Measurements from ENCODE around the gene SLC27A5.

Gene SLC27A5, protein sequence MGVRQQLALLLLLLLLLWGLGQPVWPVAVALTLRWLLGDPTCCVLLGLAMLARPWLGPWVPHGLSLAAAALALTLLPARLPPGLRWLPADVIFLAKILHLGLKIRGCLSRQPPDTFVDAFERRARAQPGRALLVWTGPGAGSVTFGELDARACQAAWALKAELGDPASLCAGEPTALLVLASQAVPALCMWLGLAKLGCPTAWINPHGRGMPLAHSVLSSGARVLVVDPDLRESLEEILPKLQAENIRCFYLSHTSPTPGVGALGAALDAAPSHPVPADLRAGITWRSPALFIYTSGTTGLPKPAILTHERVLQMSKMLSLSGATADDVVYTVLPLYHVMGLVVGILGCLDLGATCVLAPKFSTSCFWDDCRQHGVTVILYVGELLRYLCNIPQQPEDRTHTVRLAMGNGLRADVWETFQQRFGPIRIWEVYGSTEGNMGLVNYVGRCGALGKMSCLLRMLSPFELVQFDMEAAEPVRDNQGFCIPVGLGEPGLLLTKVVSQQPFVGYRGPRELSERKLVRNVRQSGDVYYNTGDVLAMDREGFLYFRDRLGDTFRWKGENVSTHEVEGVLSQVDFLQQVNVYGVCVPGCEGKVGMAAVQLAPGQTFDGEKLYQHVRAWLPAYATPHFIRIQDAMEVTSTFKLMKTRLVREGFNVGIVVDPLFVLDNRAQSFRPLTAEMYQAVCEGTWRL

DNA sequence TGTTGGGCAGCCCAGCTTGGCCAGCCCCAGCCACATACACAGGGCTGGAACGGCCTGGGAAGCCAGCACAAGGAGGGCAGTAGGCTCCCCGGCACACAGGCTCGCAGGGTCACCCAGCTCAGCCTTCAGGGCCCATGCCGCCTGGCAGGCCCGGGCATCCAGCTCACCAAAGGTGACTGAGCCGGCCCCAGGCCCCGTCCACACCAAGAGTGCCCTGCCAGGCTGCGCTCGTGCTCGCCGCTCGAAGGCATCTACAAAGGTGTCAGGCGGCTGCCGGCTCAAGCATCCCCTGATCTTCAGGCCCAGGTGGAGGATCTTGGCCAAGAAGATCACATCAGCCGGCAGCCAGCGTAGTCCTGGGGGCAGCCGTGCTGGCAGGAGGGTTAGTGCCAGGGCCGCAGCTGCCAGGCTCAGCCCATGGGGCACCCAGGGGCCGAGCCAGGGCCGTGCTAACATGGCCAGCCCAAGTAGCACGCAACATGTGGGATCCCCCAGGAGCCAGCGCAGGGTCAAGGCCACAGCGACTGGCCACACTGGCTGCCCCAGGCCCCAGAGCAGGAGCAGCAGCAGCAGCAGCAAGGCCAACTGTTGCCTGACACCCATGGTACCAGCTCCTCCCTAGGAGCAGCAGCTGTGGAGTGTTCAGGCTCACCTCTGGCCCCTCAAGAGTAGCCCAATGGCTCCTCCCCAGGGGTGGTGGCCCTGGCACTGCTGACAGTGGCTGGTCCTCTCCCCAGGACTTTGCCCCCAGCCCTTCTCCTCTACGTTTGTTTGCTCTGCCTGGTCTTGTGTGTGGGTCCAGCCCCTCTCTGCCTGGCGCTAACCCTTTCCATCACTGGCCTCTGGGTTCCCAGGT is at the start of gene SLC27A5:
TSS of gene SLC27A5 (minus strand) at position 640 of the 856 bp plus-strand sequence. CDS start at position 603, 37 bp downstream.
- DNase-seq (ENCODE audit: low read depth in 2 of 3, low spot score in 1 of 3) = no peak

DNA sequence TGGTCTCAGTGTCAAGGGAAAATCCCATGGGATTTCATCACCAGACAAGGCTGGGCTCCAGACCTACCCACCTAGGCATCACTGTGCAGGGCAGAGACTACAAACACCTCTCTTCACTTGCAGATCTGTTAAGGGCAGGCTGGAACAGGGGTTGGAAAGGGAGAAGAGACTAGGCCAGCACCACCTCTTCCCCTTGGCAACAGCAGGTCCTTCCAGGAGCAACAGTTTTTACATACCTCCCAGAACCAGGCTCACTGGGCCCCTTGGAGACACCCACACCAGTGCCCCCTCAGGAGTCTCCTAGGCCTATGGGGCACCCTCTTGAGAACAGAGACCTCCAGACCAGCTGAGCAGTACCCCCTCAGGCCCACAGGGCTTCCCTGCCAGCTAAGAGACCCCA is 49.1 kb upstream of the SLC27A5 start:
- DNase-seq (ENCODE audit: low read depth in 2 of 3, low spot score in 1 of 3) = no peak

DNA sequence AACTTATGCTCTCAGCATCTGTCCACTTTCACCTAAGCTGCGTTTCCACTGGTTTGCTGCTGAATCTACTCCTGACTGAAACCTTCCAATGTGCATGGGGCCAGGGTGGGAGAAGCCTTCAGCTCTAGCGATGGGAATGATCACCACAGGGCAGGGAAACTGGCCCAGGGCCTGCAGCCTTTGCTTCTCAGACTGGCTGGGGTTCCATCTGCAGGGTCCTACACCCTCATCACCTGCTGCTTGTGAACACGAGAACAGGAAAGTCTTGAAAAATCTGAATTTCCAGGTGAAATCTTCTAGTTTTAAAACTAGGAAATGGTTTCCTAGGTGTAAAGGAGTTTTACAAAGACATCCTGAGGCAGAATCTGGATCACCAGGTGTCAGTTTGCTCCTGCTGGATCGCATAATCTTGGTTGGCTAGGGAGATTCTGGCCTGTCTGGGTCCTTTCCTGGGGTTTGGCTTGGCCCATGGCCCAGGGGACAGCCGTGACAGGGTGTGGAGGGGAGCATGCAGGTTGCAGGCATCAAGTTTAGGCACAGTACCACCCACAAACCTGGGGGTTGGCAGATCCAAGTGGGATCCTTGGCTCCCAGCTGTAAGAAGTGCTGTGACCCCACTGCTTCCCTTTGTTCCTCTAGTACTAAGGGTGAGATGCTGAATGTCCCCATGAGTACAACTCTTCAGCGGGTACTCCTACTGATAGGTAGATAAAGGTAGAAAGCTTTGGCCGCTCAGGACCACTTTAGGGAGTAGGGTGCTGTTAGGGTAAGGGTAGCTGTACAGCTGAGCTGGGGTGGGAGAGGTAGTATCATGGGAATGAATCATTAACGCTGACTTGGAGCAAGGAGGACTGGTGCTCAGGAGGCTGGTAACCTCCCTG is 48.5 kb upstream of the SLC27A5 start:
- no peak for DNase-seq (ENCODE audit: low read depth in 2 of 3, low spot score in 1 of 3)

DNA sequence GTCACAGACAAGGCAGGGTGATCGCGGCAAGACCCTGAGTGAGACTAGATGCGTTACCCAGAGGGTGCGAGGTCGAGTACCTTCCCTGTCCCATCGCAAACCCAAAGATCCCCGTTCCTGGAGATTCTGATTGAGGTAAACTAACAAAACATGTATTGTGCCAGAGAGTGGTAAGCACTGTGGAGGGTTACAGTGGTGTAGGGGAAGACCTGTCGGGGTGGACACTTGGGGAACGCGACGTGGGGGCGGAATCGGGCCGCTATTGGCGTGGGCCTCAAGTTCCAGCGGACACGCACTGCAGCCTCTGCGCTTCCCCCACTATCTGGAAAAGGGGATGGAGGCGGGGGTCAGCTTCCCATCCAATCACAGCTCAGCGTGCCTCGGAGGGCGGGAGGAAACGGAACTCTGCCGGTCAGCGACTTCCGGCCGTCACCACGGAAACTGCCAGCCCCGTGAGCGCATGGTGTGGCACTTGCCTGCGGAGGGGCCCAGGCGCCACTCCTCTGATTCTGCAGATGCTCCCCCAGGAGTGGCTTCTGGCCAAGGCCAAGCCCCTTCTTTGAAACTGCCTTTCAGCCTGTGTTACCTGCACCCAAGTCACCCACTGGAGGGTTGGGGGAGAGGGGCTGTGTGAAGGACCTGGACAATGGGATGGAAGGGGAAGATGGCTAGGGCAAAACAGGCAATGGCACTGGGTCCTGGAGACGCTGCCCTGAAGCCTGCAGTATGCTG is 47.6 kb upstream of the SLC27A5 start:
- DNase-seq (ENCODE audit: low read depth in 2 of 3, low spot score in 1 of 3) = peak; percentile 65 to 81 (median 72)

DNA sequence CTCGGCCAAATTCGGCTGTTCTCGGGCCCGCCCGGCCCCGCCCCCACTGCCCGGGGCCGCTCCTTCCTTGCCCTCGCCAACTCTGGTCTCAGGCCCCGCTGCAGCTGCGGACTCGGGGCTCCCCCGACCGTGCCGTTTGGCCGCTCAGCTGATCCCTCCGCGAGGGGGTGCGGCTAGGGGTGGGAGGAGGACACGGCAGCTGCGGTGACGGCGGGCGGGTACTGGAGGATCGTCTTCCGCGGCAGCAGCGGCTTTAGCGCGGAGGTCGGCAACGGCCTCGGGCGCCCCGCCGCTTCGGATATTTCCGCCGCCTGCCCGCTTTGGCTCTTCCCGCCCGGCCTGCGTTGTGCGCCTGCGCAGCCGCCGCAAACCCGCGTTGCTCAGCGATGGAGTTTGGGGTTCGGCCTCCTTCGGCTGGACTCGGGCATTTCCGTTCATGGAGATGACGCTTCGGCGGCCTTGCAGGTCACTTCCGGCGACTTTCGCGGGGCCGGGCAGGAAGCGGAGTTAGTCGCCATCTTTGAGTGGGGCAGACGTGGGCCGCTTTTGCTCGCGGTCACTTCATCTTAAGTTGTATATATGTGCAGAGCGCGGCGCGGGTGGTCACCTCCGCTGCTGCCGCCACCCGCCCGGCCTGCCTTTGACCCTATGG is 47.0 kb upstream of the SLC27A5 start:
- DNase-seq (ENCODE audit: low read depth in 2 of 3, low spot score in 1 of 3) = peak; percentile 99 to 100 (median 100)

DNA sequence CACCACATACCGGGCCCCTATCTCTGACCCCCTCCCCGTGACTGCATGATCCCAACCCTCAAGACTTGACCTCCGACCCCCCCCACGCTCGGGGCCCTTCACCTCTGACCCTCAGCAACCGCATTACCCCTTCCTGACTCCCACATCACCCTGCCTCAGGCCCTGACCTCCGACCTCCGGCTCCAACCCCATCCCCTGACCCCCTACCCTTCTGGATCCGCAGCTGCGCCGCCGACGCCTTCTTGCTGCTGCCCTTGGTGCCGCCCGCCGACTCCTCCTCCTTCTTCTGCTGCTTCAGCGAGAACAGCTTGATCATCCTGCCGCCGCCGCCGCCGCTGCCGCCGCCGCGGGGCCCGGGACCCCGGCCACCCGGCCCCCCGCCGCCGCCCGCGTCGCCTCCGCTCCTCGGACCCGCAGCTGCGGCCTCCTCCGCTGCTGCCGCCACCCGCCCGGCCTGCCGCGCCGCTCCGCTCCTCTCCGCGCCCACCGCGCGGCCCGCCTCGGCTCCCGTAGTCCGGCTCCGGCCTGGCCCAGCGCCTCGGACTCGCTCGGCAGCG is 46.4 kb upstream of the SLC27A5 start, which contains the start of gene UBE2M:
TSS of gene UBE2M (minus strand) at position 546 of the 557 bp plus-strand sequence. CDS start at position 316, 230 bp downstream.
- no peak for DNase-seq (ENCODE audit: low read depth in 2 of 3, low spot score in 1 of 3)

DNA sequence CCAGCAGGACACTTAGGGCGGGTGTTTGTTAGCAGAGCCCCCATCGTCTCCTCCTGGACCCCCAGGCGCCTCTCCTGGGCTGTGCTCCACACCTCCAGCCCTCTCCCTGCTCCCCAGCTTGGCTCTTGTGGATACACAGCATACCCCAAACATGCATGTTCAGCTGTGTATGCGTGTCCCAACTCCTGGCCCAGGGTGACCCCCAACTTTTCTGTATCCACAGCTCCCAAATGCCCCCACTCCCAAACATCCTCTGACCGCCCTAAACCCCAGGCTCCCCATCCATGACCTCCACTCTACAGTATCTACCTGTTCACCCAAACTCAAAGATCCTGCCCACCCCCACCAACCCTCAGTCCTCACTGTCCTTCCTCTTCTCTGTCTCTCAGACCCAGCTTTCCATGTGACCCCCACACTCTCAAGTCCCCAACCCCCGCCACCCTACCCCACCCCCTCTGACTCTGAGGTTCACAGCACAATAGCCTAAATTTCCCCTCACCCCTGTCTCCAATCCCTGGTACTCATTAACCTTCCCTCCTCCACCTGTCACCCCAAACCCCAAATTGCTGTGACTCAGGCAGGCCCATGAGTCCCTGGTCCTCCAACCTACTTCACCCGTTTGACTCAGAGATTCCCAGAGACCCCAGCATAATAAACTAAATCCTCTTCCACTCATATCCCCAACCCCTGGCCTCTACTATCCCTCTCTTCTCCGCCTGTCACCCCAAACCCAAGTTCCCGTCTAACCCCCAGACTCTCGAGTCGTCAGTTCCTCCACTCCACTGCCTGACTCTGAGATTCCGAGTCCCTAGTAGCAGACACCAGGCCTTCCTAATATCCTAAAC is 45.7 kb upstream of the SLC27A5 start:
- no peak for DNase-seq (ENCODE audit: low read depth in 2 of 3, low spot score in 1 of 3)

DNA sequence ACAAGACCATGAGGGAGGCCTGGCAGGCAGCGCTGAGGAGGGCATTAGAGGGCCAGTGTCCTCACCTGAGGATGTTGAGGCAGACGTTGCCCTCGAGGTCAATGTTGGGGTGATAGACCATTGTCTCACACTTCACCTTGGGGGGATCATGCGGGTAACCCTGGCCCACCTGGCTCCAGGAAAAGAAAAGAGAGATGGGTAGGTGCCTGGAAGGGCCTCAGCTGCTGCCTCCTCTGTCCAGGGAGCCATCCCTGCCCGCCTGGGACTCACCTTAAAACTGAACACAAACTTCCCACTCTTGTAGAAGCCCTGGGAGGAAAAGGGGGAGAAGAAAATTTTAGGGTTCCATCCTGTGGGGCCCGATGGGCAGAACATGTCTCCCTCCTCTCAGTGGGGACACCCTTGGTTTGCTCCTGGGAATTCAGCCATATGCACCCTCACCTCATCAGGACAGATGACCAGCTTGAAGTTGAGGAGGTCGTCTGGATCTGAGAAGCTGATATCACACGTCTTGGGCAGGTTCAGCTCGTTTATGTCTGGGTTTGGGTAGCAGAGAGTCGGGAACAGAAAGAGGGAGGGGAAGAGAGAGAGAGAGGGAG is 44.9 kb upstream of the SLC27A5 start:
- no peak for DNase-seq (ENCODE audit: low read depth in 2 of 3, low spot score in 1 of 3)

DNA sequence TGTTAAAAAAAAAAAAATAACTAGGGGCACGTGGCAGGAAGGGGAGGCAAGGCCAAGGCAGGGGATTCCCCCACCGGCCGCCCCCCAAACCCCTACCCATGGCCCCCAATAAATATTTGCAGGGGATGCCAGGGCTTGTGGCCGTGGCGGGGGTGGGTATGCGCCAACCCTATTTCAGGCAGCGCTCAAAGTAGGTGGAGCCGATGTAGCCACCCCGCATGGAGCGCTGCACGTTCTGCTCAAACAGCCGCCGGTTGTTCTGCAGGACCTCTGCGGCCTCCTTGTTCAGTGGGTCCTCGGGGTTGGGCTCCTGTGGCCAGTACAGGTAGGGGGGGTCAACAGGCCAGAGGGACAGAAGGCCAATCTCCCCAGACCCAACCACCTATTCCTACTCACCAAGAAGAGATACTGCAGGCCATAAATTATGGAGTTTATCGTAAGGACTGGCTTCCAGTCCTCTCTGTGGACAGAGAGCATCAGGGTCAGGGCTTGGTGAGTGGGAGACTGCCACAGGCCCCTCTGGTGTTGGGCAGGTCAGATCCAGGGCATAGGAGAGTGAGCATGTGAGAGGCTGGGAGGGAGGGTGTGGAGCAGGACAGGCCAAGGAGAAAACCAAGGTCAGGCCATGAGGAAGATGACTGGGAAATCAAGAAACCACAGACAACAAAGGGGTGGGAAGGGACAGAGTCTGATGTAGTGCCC is 44.3 kb upstream of the SLC27A5 start:
- DNase-seq (ENCODE audit: low read depth in 2 of 3, low spot score in 1 of 3) = no peak

DNA sequence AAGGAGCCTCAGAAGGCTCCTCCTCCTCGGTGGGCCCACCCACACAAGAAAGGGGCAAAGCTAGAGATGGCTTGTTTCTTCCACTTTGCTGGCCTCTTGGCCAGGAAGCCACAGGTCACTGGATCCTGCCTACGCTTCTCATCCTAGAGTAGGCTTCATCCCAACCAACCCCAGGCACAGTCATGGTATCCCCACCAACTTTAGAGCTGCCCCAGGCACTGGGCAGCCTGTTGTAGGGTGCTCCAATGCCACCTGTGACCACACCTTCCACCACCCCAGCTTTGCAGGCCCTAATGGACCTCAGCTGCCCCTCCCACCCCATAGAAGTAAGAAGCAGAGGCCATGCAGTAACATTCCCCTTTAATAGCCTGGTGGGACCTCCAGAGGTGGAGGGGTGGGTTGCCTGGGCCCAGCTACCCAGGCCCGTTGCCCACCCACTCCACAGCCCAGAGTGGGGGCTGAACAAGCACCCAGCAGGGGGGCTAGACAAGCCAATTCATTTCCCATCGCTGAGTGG is 43.6 kb upstream of the SLC27A5 start:
- no peak for DNase-seq (ENCODE audit: low read depth in 2 of 3, low spot score in 1 of 3)

DNA sequence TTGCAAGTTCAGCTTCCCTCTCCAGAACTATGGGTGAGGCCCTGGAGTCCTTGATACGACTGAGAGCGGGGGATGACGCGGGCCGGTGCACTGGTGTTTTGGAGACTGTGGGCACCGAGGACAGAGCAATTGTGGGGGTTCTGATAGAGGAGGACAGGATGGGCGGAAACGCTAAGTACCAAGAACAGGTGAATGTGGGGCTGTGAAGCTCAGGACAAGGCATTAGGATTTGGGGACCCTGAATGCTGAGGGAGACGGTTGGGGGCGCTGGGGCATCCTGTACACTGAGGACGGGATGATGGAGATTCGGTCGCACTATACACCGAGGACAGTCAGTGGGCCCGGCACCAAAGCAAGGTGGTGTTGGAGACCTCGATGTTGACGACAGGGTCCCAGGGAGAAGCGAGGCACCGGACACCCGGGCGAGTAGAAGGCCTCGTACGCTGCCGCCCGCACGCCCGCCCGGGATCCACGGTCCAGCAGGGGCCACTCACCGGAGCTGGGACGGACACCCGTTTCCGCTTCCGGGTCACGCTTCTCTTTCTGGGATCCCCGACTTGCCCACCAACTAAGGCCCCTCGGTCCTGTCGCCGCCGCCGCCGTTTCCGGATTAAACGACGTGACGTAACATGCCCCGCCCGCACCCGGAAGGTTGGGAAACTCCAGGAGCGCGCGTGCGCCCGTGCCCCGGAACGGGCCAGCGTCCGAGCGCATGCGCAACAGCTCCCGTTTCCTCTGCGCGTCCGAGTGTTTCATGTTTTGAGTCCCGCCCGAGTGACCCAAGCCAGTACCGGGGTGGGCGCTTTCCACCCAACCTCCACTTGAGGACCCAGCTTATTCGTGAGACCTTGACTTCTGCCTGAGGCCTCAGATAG is 42.9 kb upstream of the SLC27A5 start, which contains the start of gene CHMP2A:
TSS of gene CHMP2A (minus strand) at position 612 of the 875 bp plus-strand sequence. CDS start 893 bp downstream, outside the sequence.
- DNase-seq (ENCODE audit: low read depth in 2 of 3, low spot score in 1 of 3) = peak; percentile 98

DNA sequence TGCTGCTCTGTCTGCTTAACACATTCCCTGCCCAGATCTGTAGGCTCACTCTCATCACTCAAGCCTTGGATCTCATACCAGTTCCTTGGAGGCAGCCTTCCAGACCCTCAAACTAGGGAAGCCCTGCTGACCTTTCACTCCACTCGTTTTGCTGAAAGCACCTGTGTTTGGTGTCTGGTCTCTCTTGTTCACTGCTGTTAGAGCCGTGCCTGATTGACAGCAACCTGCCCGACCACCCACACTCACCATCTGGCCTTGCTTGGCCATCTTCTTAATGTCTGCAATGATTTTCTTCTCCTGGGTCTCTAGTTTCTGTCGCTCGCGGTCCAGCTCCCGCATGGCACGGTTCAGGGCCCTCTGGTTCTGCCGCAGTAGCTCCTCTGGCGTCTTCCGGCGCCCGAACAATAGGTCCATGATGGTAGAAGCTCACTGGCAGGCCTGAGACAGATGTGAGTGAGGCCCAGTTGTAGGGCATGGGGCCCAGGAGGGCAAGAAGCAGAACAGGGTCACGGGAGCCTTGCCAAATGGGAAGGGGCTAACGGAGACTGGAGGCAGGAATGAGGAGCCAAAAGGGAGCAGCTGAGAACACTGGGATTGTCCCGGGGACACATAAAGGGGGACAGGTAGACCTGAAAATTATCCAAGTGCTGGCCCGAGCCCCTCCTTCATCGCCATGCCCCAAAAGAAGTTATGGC is 42.2 kb upstream of the SLC27A5 start:
- no peak for DNase-seq (ENCODE audit: low read depth in 2 of 3, low spot score in 1 of 3)

DNA sequence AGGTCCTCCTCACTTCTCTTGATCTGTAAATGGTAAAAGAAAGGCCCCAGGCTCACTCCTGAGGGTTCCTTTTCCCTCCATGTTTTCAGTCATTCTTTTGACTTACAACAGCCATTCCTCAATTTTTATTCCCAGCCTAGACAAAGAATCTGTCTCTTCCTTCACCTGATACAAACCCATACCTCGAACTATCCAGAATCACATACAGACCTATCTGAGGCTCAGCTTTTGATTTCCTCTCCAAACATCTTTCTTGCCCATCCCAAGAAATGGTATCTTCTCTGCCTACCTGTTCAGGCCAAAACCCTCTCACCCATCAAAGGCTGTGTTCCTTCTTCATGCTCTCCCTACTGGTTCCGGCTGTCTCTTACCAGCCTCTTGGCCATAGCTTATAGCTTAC is 40.9 kb upstream of the SLC27A5 start:
- no peak for DNase-seq (ENCODE audit: low read depth in 2 of 3, low spot score in 1 of 3)

DNA sequence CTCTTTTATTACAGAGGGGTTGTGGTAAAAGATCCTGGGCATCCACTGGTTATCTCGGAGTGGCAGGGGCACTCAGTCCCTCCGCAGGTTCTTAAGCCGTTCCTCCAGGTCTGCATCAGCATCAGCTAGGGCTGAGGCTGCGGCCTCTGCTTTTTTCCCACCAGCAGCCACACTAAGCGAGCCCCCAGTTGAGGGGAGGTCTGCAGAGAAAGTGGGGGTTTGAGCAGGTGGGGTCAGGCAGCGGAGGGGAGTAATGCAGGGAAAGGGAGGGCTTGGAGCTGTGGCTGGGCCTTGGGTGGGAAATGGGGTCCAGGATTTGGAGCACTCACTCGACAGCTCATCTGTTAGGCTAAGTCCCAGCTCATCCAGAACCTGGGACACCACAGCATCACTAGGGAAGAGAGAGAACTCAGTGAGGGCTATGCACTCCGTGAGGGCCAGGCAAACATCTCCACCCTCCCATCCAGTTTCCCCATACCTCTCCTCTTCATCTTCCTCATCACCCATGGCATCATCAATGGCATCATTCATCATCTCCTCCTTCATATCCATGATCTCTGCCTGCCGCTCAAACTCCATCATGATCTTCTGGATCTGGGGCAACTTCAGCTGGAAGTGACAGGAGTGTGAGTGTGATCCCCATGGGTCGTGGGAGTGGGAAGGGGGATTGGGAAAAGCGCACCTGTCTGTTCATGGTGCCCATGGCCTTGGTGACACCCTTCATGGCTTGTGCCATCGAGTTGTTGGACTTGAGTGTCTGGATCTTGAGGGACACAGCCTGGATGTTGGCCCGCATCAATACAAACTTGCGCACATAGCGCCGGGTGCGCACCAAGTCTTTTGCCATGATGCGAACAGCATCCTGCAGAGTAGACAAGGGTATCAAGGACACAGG is 40.0 kb upstream of the SLC27A5 start:
- DNase-seq (ENCODE audit: low read depth in 2 of 3, low spot score in 1 of 3) = no peak

Data from stimulated activated CD4-positive, alpha-beta T cell treated with anti-CD3 and anti-CD28 coated beads, Interleukin-12 subunit alpha, Interleukin-12 subunit beta, amount 100 ng/mL, for 48 hours (primary cell).